C1 segment of cervical spinal cord (tissue), 14 donors: ENCODE data around the gene AKAP8.
A peak's percentile ranks its signal among the peaks of the same experiment; 100 is the strongest.
"Not testable (repeated sequence)": the region's sequence is repeated elsewhere in the genome, so short reads cannot be mapped to it uniquely, and the experiment has no call there.

ENCODE experiments used
- DNase-seq, 14 donors: peaks; one replicate each; lab custom pipeline; 2025; lab: John Stamatoyannopoulos, UW

The AKAP8 gene

DNA sequence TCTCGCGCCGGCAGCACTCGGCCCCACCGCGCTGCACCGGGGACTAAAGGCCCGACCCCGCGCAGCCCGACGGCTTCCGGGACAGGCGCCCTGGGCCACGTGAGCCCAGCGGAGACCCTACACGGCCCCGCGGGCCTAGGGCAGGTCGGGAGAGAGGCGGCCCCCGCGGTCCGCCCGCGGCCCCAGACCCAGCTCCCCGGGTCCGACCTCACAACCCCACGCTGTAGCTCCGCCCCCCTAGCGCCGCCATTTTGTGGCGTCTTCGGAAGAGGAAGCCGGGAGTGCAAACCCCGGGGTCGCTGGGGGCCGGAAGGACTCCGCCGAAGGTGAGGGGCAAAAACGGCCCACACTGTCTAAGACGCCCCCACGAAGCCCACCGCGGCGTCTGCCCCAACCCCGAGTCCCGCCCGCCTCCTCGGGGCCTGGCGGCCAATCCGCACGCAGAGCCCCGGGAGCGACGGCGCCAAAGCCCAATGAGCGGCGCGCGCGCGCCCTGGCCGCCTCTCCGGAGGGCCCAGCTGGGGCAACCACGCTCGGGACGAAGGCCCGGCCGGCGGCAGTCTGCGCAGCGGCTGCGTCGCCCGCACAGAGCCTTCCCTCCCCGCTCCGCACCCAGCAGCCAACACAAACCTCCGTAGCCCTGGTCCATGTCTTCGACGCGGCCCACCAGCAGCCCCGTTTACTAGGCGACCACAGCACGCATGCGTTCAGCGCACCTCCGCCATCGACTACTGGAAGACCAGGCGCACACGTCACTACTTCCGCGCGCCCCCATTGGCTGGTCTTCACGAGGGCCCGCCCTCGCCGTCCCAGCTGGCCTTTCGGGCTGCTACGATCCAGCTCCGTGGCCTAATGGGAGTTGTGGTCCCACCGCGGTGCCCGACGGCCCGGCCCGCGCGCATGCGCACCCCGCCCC is at the start of gene AKAP8:
Gene AKAP8, minus strand, starts transcription at position 705 of the 916 bp plus-strand sequence. Its CDS starts 56 bp downstream, at position 649.
- DNase-seq = peak; percentile 81 to 99 (median 96)

DNA sequence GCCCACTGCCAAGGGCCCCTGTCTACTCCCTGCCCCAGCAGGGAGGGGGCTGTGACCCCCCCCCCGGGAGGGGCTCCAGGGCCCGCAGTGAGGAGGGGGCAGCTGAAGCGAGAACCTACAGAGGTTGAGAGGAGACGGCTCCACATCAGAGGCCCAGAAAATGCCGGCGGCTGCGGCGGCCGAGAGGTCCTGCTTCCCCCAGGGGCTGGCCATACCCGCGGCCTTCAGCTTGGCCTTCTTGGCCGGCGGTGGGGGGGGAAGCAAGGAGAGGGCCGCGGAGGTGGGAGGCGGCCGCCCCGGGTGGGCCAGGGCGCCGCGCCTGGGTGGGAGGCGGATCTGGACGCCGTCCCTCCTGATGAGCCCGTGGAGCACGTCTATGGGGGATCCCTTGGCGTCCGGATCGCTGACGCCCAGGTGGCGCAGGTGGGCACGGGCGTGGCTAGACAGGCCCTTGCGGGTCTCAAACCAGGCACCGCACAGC is 48.4 kb upstream of the AKAP8 start:
- no peak for DNase-seq

DNA sequence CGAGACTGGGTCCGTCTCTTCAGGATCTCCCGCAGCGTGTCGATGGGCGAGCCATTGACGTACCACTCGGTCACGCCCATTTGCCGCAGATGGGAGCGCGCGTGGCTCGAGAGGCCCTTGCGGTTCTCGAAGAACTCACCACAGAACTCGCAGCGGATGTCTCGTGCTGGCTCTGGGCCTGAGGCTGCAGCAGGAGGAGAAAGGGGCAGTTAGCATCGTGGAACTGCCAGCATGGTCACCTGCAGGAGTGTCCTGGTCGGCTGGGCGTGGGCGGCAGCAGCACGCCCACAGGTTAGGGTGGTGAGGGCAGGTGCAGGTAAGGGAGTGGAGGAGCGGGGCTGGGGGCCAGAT is 47.7 kb upstream of the AKAP8 start:
- DNase-seq = no peak

DNA sequence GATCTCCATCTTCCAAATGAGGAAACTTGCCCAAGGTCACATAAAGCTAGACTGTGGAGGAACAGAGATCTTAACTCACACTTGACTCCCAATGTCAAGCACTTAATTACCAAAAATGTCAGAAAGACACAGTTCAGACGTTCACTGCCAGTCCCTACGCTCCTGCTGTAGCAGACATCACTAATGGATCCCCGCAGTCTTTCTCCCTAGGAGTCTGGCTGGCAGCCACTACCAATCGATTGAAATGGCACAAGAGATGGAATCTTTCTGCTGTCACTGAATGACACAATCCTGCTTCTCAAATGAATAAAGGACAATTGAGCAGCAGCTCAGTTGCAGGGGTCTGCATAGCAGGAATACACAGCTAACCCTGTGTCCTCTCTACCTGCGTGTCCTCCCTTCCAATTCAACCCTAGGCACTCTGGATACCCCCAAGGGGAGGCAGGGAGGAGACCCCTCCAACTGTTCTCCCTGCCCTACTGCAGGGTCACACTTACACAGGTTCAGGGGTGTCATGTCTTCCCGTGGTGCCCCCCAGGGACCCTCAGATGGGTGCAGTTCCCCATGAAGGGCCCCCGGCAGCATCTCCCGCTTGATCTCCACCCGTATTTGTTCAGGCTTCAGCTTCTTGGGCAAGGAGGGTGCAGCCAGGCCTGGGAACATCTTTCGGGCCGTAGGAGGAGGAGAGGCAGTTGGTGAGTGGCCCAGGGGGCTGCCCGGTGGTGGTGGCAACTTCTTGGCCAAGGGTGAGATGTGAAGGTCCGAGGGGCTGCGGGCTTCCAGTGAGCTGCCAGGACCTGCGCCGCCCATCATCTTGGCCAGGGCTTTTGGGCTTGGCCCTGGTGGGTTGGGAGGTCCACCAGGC is 47.1 kb upstream of the AKAP8 start:
- no peak for DNase-seq

DNA sequence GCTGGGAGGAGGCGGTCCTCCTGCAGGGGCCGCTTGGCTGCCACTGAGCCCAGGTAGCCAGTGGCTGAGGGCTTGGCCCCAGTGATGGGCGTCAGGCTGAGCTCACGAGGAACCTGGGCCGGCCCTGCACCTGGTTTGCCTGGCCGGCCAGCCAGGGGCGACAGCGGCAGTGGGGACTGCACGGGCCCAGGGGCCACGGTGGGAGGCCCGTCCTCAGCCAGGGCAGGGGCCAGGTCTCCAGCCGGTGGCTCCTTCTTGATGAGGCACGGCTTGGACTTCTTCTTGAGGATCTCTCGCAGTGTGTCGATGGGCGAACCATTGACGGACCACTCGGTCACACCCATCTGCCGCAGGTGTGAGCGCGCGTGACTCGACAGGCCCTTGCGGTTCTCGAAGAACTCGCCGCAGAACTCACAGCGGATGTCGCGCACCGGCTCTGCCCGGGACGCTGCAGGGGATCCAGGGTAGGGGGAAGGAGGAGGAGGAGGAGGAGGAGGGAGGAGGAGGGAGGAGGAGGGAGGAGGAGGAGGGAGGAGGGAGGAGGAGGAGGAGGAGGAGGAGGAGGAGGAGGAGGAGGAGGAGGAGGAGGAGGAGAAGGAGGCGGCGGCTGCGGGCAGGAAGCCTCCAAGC is 45.8 kb upstream of the AKAP8 start:
- DNase-seq = no peak

DNA sequence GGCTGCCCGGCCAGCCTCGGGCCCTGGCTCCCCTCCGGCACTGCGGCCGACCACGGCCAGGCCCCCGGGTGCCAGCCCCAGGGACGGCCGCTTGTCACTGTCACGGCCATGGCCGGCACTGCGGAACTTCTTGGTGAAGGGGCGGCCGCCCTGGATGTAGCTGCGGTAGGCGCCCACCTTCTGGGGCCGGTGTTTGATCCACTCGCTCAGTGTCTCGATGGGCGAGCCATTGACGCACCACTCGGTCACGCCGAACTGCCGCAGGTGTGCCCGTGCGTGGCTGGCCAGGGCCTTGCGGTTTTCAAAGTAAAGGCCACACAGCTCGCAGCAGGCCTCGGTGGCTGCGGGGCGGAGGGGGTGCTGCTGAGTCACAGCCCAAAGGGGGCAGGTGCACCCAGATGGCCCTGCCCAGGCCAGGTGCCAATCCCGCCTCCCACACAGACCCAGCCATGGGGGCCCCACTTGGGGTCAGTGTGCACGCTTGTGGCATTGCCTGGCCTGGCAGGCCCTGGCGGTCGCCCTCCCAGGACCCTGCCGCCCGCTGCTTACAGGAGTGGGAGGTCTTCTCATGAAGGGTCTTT is 45.2 kb upstream of the AKAP8 start:
- no peak for DNase-seq

DNA sequence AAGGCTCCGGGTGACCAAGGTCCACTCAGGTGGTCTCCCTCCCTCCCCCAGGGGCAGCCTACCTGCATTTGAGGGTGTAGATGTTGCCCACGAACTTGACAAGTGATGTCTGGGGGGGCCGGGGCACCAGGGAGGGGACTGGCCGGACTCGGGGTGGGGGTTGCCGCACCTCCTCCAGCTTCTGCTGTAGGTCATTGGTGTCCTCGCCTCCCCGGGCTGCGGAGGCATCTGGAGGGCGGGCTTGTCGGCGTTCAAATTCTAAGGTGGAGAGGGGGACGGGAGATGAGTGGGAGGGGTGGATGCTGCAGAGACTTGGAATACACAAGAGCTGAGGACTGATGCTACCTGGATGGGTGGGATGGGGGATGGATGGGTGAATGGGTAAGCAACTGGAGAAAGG is 44.5 kb upstream of the AKAP8 start:
- no peak for DNase-seq

DNA sequence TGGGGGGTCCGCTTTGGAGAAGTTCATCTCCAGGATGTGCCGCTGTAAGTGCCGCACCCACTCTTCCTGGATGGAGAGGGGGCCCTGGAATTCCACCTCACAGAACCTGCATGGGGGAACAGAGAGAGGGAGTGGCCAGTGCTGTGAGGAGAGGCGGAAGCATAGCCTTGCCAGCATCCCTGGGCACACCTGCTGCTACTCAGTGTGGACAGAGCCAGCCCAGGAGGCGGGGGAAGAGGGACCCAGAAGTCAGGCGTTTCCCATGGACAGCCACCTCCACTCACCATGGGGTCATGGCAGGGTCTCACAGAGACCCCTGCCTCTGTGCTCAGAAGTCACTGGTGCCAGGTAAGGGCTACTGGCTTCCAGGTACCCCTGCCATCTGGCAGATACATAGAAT is 43.5 kb upstream of the AKAP8 start:
- DNase-seq = no peak

DNA sequence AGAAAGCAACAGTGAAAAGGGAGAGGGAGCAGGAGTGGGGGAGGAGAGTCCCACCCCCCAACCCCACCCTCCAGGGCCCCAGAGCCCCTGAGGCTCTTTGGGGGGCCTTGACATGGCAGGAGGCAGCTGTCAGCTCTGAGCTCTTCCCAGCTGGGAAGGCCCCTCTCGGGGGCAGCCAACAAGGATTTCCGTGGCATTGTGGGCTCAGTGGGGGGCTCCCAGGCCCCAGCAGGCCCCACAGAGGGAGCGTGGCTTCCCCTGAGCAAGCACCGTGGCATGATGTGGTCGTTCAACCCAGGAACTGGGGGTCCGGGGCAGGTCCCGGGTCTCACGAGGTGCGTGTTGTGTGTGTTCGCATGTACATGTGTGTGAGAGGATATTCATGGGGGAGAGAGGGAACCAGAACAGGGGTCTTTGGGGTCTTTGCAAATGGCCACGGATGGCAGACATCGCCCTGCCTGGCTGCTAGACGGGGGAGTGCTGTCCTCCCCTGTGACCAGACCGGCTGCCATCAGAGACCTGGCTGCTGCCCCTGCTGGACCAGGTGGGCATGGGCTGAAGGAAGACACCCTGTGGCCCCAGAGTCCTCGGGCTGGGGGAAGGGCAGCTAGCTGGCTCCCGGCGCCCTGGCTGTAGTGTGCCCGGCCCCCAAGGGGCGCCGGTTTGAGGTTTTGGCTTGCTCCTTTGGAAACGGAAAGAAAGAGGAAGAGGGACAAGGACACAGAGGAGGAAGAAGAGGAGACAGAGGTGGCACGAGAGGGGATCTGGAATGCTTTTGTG is 42.9 kb upstream of the AKAP8 start:
- no peak for DNase-seq

DNA sequence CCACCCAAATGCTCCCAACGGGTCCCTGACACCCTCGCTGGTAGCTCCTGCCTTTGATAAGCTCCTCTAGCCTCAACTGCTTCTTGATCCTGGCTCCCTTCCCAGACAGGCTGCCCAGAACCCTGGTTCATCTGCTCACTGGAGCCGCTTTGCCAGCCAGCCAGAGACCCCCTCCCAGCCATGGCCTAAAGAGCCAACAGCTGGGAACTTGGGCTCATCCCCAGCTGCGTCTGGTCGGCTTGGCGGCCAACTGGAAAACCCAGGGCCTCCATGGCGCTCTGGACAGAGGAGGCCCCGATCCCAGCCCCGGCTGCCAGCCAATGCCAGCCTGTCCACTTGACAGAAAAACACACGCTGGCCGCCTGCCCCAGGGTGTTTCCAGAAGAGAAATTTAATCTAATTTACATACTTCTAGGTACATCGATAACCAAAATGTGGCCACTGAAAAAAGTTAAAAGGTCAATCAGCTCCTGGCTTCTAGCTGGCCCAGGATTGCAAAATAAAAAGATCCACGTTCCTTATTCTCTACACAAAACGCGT is 42.2 kb upstream of the AKAP8 start:
- DNase-seq = peak in 13 of 14 donors; percentile 13 to 85 (median 64)

DNA sequence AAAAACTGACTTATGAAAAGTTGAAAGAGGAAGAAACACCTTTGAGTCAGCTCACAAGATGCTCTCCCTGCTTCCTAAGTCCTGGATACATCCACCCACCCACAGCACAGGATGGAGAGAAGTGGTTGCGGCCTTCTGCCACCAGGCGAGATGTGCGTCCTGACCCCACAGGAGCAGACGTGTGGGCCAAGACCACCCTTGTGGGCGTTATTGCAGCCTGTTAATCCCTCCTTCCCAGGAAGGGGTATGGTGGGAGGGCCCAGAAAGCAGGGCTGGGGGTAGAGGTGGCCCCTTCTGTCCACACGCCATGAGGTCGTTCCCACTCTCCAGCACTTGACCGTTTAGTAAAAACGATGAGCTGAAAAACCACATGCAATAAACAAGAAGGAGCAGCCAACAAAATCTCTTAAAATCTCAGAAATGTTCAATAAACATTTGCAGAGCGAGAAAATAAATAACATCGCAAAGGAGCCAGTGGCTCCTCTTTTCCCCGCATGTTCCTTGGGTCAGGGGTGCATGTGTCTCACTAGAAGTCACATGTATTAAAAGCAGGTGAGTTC is 41.6 kb upstream of the AKAP8 start:
- DNase-seq = no peak

DNA sequence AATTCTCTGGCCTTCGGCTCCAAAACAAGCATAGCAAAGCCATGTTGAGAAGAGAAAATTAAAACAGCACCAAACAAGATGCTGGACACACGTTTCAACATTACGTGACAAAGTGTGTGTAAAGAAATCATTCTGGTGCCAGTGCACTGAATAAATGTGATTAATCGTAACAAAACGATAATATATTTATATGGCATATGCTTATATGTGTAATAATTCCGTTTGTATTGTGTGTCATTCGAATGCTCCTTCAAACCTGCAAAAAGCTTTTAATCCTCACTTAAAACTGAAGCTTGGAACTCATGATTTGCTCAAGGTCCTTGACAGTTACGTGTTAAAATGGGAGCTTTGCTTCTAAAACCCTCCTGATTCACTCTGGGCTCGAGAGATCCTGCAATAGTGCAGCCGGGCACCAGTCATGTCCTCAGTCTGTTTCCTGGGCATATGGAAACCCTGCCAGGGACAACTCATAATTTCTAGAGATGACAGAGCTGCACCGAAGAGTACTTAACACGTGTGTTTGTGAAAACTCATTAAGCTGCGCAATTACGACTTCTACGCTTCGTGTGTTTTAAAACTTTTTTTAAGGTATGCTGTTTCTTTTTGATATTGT is 39.9 kb upstream of the AKAP8 start:
- no peak for DNase-seq

DNA sequence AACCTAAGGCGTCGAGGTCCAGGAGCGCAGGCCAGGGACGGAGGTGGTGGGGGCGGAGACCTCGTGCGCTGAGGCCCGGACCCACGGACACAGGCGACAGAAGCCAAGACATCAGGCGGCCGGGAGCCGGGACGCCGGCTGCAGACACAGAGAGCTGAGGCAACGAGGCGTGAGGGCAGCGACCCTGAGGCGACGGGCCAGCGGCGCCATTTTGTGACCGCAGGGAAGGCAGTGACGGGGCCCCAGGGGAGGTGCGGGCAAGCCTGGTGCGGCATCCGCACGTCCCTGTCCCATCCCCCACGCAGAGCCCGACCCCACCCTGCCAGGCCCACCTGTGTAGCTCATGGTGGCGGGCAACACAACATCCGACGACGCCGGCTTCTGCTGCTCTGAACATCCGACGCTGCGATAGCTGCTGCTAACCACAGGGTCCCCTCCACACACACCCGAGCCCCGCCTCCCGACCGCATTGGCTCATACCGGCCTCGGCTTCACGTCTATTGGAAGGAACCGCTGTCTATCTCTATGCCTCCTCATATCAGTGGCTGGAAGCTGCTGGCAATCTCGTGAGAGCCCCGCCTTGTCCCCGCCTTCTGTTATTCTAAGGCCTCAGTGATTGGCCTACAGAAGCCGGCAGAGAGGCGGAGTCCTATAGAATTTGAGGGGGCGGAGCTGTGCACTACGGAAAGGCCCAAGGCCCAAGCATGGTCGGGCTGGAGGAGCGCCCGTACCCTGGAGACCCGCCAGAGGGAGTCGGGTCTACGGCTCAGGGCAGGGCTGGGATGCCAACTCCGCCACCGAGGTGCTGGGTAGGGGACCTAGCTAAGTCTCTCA is 39.2 kb upstream of the AKAP8 start, which contains the start of gene AKAP8L:
Gene AKAP8L, minus strand, starts transcription at position 410 of the 834 bp plus-strand sequence. Its CDS starts 65 bp downstream, at position 345.
- peak; percentile 76 to 99 (median 96) for DNase-seq

DNA sequence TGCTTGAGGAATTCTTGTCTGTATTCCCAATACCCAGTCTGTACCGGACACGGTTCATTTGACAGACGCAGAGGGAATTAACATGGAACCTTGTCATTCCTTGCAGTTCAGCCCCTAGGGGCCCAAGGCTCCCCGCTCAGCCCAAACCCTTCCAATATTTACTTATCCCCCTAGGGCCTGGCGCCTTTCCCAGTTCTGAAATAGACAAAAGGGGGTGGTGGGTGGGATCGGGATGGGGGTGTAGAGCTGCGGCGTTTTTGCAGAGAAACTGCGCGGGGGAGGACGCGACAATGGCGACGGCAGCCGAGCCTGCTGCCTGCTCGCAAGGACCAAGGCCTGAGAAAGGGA is 38.6 kb upstream of the AKAP8 start:
- peak in 2 of 14 donors; percentile 32 to 35 for DNase-seq

DNA sequence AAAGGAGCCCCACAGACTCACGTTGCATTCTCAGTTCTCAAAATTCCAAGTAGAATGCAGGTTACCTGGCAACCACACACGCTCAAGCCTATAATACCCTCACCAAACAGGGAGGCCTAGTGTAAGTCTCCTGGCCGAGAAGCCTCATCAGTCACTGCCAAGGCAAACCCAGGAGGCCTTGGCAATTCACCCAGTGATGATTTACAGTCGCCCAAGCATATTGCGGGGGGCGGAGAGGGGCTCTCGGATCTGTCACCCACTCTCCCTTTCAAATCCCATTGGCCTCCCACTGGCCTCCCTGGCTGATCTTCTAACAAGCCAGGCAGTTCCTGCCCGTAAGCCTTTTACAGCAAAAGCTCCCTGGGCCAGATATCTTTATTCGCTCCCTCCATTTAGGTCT is 38.1 kb upstream of the AKAP8 start:
- DNase-seq = no peak

DNA sequence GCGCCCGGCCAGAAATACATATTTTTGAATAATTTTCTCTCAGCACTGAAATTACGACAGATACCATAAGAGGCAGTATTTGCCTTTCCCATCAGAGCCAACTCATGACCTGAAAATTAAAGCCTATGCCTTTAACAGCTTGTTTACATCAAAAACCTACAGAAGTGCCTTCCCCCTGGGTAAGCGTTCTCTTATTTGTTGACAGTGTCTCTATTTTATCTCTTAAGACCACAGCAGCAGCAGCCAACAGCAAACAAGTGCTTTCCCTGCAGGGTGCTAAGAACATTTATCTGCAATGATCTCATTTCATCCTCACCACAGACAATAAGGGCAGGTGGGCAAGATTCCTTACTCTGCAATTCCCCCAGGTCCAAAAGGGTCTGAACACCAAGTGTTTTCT is 33.2 kb upstream of the AKAP8 start:
- no peak for DNase-seq

DNA sequence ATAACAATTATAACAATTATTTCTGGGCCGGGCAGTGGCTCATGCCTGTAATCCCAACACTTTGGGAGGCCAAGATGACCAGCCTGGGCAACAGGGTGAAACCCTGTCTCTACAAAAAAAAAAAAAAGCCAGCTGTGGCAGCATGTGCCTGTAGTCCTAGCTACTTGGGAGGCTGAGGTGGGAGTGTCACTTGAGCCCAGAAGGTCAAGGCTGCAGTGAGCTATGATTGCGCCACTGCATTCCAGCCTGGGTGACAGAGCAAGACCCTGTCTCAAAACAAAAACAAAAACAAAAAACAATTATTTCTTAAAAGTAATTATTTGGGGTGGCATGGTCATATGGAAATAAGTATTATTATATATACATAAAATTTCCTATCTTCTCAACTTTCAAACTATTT is 31.8 kb upstream of the AKAP8 start:
- DNase-seq = not testable (repeated sequence)

DNA sequence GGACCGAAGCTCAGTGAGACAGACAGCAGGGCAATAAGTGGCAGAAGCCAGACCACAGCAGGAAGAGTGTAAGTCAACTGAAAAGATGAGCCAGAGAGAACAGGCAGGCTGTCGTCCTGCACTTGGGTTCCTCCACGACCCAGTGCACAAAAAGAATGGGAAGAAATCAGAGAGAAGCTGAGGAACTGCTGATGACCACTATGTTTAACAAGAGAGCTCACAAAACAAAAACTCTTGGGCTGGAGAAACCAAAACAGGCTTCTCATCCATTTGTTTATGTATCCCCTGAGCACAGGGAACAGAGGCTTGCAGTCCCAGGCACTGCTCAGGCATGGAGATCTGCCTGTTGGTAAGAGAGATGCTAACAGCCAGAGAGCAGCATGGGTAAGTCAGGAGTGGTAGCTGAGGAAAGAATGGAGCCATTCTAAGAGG is 25.2 kb upstream of the AKAP8 start:
- DNase-seq = peak in 5 of 14 donors; percentile 14 to 56 (median 26)
